Fibroblast of lung (primary cell): ENCODE results near the gene KRT78.

Source experiments
- EZH2 ChIP-seq: IDR thresholded peaks from 2 replicates; pipeline ENCODE4 v1.5.1; 2012; ENCODE audit warnings: low read length, control low read depth, mild to moderate bottlenecking; ENCODE audit errors: missing control alignments
- TF ChIP-seq, protein P1 (sequence below), 2 donors: IDR thresholded peaks in 1 of 2; conservative IDR thresholded peaks in 1 of 2; 1 replicate in 1 of 2; 2 replicates in 1 of 2; pipeline ENCODE4 v1.5.1; 2011 to 2012; ENCODE audit warnings: low read length in 2 of 2, control low read depth in 1 of 2, inconsistent platforms in 1 of 2, low read depth in 1 of 2, mild to moderate bottlenecking in 1 of 2

DNA sequence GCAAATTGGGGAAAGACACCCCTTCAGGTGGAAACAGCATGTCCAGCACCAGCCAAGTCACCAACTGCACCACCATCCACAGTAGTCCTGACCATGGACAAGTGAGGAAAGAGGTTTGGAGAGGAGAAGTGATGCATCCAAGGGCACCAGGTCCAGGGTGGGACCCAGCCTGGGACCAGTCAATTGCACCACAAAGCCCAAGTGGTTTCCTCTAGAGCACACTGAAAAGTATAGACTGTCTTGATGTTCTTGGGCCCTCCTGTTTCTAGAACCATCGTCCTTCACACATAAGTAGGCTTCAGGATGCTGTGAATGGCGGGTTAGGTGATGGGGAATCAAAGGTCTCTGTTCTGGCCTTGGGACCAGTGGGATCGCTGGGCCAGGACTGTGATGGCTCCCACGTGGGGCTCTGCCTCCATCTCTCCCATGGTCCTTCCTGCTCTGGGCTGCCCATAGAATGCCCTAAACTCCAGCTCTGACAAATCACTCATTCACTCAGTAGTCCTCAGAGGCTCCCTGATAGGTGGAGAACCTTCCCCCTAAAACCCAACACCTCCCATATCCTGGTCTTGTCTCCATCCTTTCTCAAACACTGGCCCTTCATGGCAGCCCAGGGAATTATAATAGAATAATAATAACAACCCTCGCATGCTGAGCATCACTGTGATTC is 23.9 kb downstream of the KRT78 start:
- TF ChIP-seq, protein P1, sequence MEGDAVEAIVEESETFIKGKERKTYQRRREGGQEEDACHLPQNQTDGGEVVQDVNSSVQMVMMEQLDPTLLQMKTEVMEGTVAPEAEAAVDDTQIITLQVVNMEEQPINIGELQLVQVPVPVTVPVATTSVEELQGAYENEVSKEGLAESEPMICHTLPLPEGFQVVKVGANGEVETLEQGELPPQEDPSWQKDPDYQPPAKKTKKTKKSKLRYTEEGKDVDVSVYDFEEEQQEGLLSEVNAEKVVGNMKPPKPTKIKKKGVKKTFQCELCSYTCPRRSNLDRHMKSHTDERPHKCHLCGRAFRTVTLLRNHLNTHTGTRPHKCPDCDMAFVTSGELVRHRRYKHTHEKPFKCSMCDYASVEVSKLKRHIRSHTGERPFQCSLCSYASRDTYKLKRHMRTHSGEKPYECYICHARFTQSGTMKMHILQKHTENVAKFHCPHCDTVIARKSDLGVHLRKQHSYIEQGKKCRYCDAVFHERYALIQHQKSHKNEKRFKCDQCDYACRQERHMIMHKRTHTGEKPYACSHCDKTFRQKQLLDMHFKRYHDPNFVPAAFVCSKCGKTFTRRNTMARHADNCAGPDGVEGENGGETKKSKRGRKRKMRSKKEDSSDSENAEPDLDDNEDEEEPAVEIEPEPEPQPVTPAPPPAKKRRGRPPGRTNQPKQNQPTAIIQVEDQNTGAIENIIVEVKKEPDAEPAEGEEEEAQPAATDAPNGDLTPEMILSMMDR (conservative IDR thresholded peaks at IDR 0.05 in 1 of 2, IDR thresholded peaks at IDR 0.05 in 1 of 2; ENCODE audit: low read depth in 1 of 2, low read length in 2 of 2): no peak
- no peak for TF ChIP-seq EZH2
